ENCODE data around the gene FGGY. TPM values are rescaled to one million over a fixed set of nuclear protein-coding genes. Genes with fewer than 3 reads are reported as not detected.

The FGGY gene
- total RNA-seq, 1 donor from 2014 or later = 32.5 TPM

- no peak overlapping the region for H3K4me3 ChIP-seq
- Mint-ChIP-seq H3K4me1 (peaks cover 4% of the 10 kb centered on the region), H3K36me3 (no peaks in the 10 kb centered on the region), H3K4me3 (no peak overlapping the region), H3K9me3 (no peaks in the 10 kb centered on the region), H3K27me3 (ENCODE audit: insufficient read depth, low read depth) (peaks cover 3% of the 10 kb centered on the region), H3K27ac (no peak overlapping the region)
- H3K4me2 ChIP-seq = no peak overlapping the region
- H3K36me3 ChIP-seq = no peaks in the 10 kb centered on the region
- TF ChIP-seq EZH2phosphoT487 (IDR thresholded peaks at IDR 0.05) = no peak
- no peak for TF ChIP-seq CTCF (IDR thresholded peaks at IDR 0.05)
- no peak for TF ChIP-seq EZH2 (IDR thresholded peaks at IDR 0.05)
- no peak for DNase-seq (ENCODE audit: low spot score)
- H3K27ac ChIP-seq = no peak overlapping the region
- no peaks in the 10 kb centered on the region for H3K9me3 ChIP-seq (ENCODE audit: low read depth)
- H3K79me2 ChIP-seq (ENCODE audit: low read depth) = no peaks in the 10 kb centered on the region
- H2AFZ ChIP-seq (replicated peaks) = no peak overlapping the region
- H4K20me1 ChIP-seq (ENCODE audit: low read depth) = no peaks in the 10 kb centered on the region
- H3K27me3 ChIP-seq = no peaks in the 10 kb centered on the region
- H3K9ac ChIP-seq = no peak overlapping the region
- no peaks in the 10 kb centered on the region for H3K4me1 ChIP-seq
- no peaks in the 10 kb centered on the region for H3F3A ChIP-seq (ENCODE audit: low read depth)
Measured at GRCh38 chr1:59427155-59427554, 130.3 kb downstream of the FGGY start.

GRCh38 chr1:59427784-59428183, 130.9 kb downstream of the FGGY start:
- Histone ChIP-seq H3K9ac (no peak overlapping the region), H3K4me2 (no peak overlapping the region), H3K27me3 (no peaks in the 10 kb centered on the region), H3K9me3 (ENCODE audit: low read depth) (no peaks in the 10 kb centered on the region), H3K4me3 (no peak overlapping the region), H3K79me2 (ENCODE audit: low read depth) (no peaks in the 10 kb centered on the region), H3K36me3 (no peaks in the 10 kb centered on the region), H3K27ac (no peak overlapping the region), H3K4me1 (no peaks in the 10 kb centered on the region), H4K20me1 (ENCODE audit: low read depth) (no peaks in the 10 kb centered on the region), H2AFZ (replicated peaks) (no peak overlapping the region), H3F3A (ENCODE audit: low read depth) (no peaks in the 10 kb centered on the region)
- Mint-ChIP-seq H3K4me1 (peaks cover 4% of the 10 kb centered on the region), H3K36me3 (no peaks in the 10 kb centered on the region), H3K27me3 (ENCODE audit: insufficient read depth, low read depth) (peaks cover 3% of the 10 kb centered on the region), H3K9me3 (no peaks in the 10 kb centered on the region), H3K27ac (no peak overlapping the region), H3K4me3 (no peak overlapping the region)
- DNase-seq (ENCODE audit: low spot score) = no peak
- TF ChIP-seq EZH2phosphoT487 (IDR thresholded peaks at IDR 0.05) = no peak
- no peak for TF ChIP-seq CTCF (IDR thresholded peaks at IDR 0.05)
- no peak for TF ChIP-seq EZH2 (IDR thresholded peaks at IDR 0.05)

GRCh38 chr1:59428828-59429227, 131.9 kb downstream of the FGGY start:
- no peaks in the 10 kb centered on the region for H4K20me1 ChIP-seq (ENCODE audit: low read depth)
- no peak overlapping the region for H3K9ac ChIP-seq
- Mint-ChIP-seq H3K4me3 (no peak overlapping the region), H3K4me1 (peaks cover 4% of the 10 kb centered on the region), H3K27me3 (ENCODE audit: insufficient read depth, low read depth) (peaks cover 3% of the 10 kb centered on the region), H3K9me3 (no peaks in the 10 kb centered on the region), H3K36me3 (no peaks in the 10 kb centered on the region), H3K27ac (no peak overlapping the region)
- H3K4me1 ChIP-seq = no peaks in the 10 kb centered on the region
- H3F3A ChIP-seq (ENCODE audit: low read depth) = no peaks in the 10 kb centered on the region
- no peaks in the 10 kb centered on the region for H3K36me3 ChIP-seq
- no peak for TF ChIP-seq EZH2 (IDR thresholded peaks at IDR 0.05)
- no peak for TF ChIP-seq CTCF (IDR thresholded peaks at IDR 0.05)
- TF ChIP-seq EZH2phosphoT487 (IDR thresholded peaks at IDR 0.05) = no peak
- H3K4me2 ChIP-seq = no peak overlapping the region
- no peaks in the 10 kb centered on the region for H3K27me3 ChIP-seq
- no peak overlapping the region for H3K27ac ChIP-seq
- no peaks in the 10 kb centered on the region for H3K79me2 ChIP-seq (ENCODE audit: low read depth)
- H2AFZ ChIP-seq (replicated peaks) = no peak overlapping the region
- no peak for DNase-seq (ENCODE audit: low spot score)
- H3K9me3 ChIP-seq (ENCODE audit: low read depth) = no peaks in the 10 kb centered on the region
- no peak overlapping the region for H3K4me3 ChIP-seq

All from neural progenitor cell (in vitro differentiated cells).